Lung microvascular endothelial cell (primary cell): ENCODE results near the gene ITFG2. TPM values are rescaled to one million over a fixed set of nuclear protein-coding genes. Genes with fewer than 3 reads are reported as not detected.

ENCODE experiments used
- DNase-seq, 2 donors: peaks; one replicate each; pipeline versions ENCODE4 v3.0.0 to v3.0.0-alpha.2; 2010; ENCODE audit warnings: low read depth in 2 of 2
- total RNA-seq: library from RNA; depleted of rRNA; stranded (reverse); fragments of >200 nt; gene quantifications from 2 replicates; pipeline ENCODE4 v1.2.1, GENCODE V29; 2014

ITFG2 gene
- total RNA-seq, 1 donor from 2014 or later, result 12.1 TPM

DNA sequence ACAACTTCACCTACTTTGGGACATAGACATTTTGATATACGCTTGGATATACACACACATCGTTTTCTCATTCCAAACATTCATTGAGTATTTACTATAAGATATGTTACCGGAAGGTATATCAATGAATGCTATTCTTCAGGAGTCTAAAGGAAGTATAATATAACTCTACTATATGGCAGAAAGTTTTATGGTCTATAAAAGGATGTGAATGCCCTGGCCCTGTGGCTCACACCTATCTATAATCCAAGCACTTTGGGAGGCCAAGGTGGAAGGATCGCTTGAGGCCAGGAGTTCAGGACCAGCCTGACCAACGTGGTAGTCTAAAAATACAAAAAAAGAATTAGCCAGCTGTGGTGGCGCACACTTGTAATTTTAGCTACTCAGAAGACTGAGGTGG is 16.8 kb downstream of the ITFG2 start:
- DNase-seq, result no peak

DNA sequence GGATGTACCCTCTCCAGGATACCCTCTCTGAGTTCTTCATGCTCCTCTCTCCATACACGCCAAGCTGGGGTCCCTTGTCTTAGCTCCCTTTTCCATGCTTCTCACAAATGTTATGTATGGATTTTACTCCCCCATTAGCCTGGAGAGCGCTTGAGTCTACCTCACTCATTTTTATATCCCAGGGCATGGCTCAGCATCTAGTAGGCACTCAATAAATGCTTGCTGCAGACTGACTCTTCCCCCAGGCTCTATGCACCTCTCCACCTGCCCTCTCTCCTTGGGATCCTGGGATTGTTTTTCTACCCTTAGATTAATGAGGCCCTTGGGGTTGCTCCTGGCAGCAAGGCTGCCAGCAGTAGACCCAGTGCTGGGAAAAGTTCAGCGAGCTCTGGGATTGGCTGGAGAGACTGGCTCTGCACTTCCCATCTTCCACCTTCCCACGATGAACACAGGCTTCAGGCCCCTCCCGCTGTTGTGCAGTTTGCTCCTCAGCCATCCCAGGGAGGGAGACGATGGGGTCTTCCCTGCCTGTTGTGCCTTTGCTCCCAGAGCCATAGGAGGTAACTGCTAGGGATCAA is 20.2 kb downstream of the ITFG2 start:
- no peak for DNase-seq

DNA sequence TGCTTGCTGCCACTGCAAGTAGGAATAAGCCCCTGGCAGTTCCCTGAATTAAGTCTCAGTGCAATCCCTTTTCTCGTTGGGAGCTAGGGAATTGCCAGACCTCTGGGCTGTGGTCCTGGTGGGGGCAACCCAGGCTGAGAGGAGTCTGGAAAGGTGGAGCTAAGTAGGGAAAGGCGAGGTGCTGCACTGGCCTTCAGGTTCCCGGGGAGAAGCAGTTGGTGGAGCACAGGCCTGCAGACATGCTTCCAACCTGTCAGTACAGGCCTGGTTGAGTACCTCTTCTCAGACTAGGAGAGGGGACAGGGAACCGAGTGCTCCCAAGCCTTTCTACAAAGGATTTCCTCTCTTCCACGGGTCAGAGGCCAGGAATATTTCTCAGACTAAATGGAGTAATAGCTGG is 20.9 kb downstream of the ITFG2 start:
- no peak for DNase-seq

DNA sequence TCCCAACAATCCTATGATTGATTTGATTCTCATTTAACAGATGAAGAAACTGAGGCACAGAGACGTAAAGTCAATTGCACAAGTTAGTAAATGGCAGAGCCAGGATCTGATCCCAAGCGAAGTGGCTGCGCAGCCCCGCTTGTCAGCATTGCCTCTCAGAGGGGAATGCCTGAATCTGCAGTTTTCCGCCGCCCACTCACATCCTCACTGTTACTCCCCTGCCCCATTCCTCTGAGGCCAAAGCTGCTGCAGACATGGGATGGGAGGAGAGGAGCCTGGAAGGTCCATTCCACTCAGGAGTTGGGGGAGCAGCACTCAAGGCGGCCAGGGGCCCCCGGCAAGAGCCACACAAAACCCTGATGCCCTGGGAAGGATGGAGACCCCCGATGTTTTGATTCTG is 21.3 kb downstream of the ITFG2 start:
- no peak for DNase-seq

DNA sequence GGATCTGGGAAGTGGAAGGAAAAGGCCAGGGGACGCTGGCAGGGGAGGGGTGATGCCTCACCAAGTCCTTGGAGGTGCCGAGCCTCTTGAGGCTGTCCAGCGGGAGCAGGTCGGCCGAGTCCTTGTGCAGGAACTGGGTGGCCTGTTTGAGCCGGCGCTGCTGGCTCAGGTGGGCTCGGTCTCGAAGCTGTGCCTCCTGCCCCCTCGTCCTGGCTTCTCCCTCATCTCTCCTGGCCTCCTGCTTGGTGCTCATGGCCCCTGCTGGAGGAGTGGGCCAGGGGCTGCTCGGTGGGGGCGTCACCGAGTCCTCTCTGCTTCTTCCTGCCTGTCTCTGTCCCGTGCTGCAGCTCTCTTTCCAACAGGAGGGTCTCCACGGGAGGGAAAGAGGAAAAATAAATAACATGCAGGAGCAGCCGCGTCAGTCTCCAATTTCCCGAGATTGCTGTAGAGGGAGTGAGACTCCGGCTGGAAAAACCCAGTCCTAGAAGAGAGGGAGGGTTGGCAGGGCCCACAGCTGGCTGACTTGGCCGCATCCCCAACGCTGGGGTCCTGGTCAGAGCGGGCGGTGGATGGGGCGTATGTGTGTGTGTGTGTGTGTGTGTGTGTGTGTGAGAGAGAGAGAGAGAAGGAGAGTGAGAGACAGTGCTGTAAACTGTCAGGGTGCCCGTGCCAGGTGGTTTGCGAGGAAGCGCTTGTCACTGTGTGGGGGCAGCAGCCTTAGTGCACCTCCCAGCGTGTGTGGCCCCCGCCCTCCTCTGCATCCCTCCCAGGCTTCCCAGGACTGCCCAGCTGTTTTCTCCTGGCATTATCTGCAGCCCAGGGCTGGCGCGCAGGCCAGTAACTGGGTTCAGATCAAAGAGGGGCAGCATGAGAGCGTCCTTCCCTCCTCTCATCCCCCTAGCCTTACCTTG is 22.4 kb downstream of the ITFG2 start, which contains the start of gene NRIP2:
Gene NRIP2, minus strand, starts transcription at position 455 of the 911 bp plus-strand sequence. Its CDS starts 52 bp downstream, at position 403.
- peak; percentile 46 to 55 for DNase-seq

DNA sequence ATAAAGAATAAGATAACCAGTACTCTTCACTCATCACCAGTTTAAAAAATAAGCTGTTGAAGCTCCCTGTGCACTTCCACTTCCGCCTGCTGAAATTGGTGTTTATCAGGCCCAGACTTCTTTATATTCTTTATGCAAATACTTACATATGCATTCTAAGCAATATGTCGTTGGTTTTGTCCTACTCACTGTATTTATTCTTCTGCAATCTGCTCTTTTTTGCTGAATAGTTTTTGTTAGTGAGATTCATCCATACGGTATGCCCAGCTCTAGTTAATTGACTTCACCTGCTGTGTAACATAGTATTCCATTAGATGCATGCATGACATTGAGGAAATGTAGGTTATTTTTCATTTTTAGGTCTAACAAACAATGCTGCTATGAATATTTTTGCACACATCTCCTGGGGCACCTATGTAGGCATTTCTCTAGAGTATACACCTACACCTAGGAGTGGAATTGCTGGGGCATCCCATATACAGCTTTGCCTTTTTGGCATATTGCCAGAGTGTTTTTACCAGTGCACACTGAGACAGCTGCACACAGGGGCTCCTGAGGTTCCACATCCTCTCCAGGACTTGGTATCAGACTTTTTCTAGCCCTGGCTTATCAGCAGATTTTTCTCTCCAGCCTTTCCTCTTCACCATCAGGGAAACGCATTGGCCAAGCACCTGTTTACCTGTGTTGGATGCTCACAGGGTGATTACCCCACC is 23.4 kb downstream of the ITFG2 start:
- DNase-seq, result no peak

DNA sequence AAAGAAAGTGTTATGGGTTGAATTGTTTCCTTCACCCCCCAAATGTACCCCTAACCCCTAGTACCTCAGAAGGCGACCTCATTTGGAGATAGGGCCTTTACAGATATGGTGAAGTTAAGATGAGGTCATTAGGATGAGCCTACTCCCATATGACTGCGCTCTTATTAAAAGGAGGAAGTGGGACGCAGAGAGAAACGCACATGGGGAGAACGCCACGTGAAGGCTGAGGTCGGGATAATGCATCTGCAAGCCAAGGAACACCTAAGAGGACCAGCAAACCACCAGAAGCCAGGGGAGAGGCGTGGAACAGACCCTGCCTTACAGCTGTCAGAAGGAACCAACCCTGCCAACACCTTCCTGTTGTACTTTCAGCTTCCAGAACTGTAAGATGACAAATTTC is 24.1 kb downstream of the ITFG2 start:
- DNase-seq, result no peak

DNA sequence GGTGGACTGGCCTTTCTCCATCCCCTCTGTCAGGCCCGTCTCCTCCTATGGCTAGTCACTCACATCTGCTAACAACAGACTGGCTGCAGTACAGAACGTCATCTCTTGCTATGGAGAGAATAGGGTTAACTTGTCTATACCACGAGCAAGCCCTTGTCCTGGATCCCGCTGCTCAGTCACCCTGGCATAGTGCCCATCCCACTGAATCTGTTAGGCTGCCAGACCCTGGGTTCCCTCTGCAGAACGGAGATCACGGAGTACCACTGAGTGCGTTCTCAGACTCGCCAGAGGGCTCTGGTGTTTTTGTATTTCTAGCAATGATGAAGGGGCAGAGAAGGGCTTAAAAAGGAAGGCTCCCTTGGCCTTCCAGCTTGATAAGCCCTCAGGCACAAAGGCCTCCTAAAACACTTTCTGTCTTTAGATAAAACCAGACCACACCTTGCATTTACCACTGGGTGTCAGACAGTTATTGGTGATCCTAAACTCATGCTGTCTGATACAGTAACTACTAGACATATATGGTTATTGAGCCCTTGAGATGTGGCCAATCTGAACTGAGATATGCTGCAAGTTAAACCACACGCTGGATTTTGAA is 28.7 kb downstream of the ITFG2 start:
- no peak for DNase-seq

DNA sequence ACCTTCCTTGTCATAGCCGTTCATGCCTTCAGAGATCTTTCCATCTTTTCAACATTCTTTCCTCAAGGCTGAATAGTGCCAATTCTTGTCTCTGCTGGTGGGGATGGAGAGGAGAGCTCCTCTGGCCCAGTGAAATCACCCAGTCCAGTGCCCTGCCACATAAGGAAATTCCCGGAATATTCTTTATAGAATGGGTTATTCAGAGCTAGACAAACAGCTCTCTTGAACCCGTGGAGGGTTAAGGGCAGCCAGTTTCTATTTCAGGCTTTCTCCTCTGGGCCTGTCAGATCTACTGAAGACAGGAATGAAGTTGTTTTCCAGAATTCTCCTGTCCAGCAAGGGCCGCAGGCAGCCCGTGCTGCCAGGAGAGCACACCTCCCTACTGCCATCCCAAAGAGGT is 30.5 kb downstream of the ITFG2 start:
- DNase-seq, result no peak

DNA sequence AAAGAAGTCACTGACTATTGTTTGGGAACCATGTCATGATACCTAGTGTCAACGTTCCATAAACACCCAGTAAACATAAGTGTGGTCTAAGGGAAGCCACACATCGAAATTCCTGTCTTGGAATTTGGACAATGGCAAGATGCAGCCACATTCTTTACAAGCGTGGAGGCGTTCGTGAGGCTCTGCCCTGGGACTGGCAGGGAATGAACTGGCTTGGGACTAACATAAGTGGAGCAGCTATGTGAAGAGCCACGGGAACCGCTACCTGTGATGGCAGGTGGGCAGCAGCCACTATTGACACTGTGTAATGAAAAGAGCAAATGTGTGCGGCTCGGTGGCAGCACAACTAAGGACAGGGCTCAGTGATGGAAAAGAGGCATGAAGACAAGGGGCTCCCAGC is 32.3 kb downstream of the ITFG2 start:
- no peak for DNase-seq

DNA sequence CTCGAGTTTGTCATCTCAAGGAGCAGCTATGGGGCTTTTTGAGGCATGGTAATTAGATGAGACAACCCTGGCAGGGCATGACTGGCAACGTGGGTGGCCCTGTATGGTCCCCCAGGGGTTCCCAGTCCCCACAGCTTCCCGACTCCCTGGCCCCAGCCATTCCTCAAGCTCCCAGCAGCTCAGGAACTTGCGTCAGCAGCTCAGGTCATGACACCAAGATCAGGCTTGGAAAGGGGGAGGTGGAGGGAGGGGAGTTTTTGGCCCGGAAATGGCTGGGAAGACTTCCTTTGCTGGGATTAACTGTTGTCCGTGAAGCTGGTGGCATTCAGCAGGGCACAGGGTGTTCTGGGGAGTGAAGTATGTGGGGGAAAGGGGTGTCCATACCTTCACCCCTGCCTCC is 32.8 kb downstream of the ITFG2 start:
- DNase-seq, result peak in 1 of 2 donors; percentile 86

DNA sequence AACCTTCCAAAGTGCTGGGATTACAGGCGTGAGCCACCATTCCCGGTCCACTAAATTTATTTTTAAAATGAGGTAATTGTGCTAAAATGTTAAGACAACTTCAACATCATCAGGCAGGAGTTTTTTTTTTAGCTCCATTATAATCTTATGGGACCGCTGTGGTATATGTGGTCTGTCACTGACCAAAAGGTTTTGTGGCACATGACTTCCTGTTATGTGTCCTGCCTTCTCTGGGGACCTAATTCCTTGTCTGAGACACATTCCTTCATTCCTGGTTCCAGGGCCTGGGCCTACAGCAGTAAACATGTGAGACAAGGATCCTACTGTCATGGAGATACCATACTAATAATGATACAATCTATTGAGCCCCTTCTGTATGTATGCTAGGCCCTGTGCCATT is 39.5 kb downstream of the ITFG2 start:
- no peak for DNase-seq

DNA sequence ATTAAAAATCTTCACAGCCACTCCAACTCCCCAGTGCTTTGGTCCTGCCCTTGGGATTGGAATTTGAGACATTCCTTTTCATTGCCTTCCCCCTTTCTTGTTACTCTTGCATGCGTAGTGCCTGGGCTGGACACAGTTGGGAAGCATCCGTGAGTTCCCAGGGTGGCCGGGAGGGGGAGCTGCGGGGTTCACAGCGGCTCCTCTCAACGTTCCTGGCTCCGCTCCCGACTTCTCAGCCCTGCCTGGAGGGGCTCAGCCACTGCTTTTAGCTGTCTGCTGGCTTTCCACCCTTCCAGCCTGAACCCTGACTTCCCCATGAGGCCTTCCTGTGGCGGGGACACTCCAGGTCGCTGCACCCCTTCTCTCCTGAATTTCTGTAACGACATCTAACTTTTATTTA is 41.2 kb downstream of the ITFG2 start:
- peak; percentile 77 to 80 for DNase-seq

DNA sequence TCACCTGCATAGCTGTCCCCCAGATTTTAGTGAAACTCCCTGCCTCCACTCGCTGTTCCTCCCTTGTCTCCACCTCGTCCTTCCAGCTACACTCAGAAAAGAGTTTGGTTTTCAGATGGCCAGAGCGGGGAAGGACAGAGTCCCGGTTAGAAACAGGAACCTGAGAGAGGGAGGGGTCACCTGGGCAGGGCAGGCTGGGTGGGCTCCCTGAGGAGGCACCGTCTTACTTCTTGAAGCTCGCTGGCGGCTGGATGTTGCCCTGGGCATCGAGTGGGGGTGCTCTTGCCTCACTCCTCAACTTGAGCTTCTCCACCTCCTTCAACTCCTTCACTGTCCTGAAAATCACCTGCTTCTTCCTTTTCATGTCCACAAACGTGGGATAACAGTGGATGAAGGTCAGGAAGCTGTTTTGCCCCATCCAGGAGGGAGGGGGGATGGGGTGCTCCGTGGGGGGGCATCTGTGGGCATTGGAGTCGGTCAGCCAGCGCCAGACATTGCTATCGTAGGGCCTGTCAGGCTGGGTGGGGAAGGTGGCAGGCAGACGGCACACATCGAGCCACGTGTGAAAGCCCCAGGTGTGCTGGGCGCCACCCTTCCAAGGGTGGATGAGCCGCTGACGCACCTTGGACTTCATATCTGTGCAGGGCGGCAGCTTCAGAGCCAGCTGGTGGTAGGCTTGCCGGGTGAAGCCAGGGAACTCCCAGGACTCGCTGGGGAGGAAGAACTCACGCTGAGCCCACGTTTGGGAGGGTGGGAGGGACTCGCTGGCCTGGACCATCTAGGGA is 42.4 kb downstream of the ITFG2 start:
- DNase-seq, result no peak

DNA sequence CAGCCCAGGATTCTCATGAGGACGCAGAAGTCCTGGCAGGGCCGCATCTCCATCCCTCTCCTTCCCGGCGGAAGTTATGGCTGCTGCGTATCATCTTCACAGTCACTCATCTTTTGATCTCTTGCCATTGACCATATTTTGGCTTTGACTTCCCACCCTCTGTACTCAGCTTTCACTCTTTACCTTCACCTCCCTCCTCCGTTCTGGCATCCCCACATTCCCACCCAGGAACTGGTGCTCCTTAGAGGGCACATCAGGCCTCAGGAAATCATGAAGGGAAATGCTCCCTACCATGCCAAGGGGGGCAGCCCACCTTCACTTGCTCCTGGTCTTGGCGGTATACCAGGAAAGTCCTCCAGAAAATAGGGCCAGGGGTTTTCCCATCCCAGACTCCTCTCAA is 43.1 kb downstream of the ITFG2 start:
- no peak for DNase-seq

DNA sequence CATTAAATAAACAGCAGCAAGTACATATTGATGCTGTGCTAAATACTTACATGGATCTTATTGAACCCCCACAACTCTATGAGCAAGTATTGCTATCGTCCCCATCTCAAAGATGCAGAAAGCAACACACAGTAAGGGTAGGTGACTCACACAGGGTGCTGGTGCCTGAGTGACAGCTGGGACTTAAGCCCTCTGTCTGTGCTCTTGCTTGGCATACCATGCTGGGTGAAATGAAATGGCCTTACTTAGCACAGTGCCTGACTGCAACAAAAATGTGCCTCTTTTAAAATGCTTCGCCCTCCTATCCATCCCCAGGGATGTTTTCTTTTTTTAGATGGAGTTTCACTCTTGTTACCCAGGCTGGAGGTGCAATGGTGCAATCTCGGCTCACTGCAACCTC is 43.6 kb downstream of the ITFG2 start:
- DNase-seq, result no peak

DNA sequence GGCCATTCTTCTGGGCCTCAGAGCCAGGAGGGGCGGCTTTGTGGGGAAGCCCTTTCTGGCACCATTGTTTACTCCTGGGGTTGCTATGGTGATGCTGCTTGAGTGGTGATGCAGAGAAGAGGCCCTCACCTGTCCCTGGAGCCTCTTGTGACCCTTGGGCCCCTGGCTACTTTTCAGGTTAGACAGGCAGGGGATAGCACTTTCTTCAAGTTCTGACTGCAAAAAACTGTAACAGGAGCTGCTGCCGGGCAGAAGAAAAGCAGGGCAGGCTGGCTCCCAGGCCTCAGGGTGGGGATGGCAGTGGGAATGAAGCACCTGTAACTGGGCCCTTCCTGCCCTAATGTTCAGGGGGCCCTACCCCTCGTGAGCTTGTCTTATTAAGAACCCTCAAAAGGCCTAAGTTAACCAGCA is 44.6 kb downstream of the ITFG2 start, which contains the start of gene TEX52:
Gene TEX52, minus strand, starts transcription at position 19 of the 411 bp plus-strand sequence. Its CDS starts 13 bp downstream, at position 6.
- DNase-seq, result no peak

DNA sequence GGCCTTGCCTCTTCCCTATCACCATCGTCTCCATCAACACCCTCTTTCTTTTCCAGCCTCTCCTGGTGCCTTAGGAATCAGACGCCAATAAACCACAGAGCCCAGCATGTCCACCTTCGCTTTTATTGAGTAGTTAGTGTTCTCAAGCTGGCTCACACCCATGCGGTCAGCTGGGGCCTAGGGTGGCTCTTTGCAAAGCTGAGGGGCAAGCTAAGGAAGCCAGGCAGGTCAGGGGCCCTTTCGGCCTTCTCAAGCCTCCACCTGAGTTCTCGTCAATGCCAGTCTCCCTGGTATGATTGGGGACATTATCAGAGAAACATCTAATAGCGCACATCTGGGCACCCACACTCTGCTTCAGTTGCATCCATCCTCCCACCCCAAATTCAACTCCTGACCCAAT is 45.1 kb downstream of the ITFG2 start:
- DNase-seq, result no peak

DNA sequence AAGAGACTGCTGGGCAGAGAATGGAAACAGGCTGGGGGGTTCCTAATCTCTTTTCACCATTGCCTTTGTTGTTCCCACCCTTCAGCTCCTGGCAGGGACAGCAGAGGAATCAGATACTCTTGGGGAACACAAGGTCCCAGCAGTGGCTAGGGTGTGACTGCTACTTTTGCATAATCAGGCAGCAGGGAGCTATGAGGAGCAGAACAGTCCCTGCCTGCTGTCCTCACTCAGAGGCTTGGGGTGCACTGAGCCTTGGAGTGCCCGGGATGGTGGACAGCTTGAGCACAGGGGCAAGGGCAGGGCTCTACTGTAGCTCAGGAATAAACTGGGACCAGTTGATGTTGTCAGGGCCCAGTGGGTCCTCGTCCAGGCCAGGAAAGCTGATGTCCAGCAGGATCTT is 45.9 kb downstream of the ITFG2 start:
- no peak for DNase-seq

DNA sequence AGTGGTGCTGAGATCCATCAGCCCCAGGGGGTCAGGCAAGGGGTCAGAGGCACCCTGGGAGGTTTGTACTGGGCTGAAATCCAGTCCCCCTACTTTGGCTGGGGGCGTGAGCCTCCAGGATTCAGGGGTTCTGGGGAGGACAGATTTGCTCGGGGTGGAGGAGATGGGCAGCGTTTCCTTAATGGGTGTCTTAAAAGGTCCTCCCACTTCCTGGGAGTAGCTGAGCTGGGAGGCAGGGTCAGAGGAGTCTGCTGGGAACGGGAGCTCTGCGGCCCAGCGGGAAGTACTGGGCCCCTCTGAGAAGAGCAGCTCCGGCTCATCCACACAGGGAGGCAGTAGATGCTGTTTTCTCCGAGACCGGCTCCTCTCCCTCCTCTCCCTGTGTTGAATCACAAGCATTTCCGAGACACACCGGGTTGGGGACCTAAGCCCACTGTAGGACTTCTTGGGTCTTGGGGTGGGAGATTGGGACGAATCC is 46.5 kb downstream of the ITFG2 start:
- no peak for DNase-seq

DNA sequence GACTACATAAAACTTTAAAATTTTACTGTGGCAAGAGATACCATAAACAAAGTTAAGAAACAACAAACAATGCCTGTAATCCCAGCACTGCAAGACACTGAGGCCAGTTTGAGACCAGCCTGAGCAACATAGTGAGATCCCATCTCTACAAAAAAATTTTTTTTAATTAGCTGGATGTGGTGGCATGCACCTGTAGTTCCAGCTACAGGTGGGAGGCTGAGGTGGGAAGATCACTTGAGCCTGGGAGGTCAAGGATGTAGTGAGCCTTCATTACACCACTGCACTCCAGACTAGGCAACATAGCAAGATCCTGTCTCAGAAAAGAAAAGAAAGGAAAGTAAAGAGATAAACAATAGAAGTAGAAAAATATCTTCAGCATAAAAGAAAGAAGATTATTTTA is 47.7 kb downstream of the ITFG2 start:
- DNase-seq, result no peak
